Spleen (tissue), 11 donors: ENCODE results near the gene LMAN2L. TPM values are rescaled to one million over a fixed set of nuclear protein-coding genes. Genes with fewer than 3 reads are reported as not detected.

Experiments
- DNase-seq: peaks from one replicate; pipeline ENCODE4 v3.0.0-alpha.2; 2020
- H3K27ac ChIP-seq, 8 donors: fragments of 200-600 bp; sonication (generic) in 7 of 8; 1 replicate in 4 of 8; 2 replicates in 4 of 8; pipeline versions ENCODE4 v1.5.0 to v1.8.0; 2016 to 2021; ENCODE audit warnings: inconsistent platforms in 4 of 8, mild to moderate bottlenecking in 4 of 8, moderate library complexity in 1 of 8
- H3K27me3 ChIP-seq, 7 donors: fragments of 200-600 bp; sonication (generic) in 6 of 7; replicated peaks in 1 of 7; 1 replicate in 4 of 7; 2 replicates in 3 of 7; pipeline versions ENCODE4 v1.5.0 to v1.8.0; 2016 to 2021; ENCODE audit warnings: inconsistent platforms in 3 of 7, mild to moderate bottlenecking in 1 of 7
- H3K36me3 ChIP-seq, 6 donors: fragments of 200-600 bp; sonication (generic) in 5 of 6; 1 replicate in 4 of 6; 2 replicates in 2 of 6; pipeline versions ENCODE4 v1.5.0 to v1.8.0; 2016 to 2021; ENCODE audit warnings: inconsistent platforms in 2 of 6
- H3K4me1 ChIP-seq, 6 donors: fragments of 200-600 bp; sonication (generic) in 5 of 6; 1 replicate in 3 of 6; 2 replicates in 3 of 6; pipeline versions ENCODE4 v1.5.0 to v1.8.0; 2016 to 2021; ENCODE audit warnings: inconsistent platforms in 3 of 6
- H3K4me3 ChIP-seq, 8 donors: fragments of 200-600 bp; sonication (generic) in 7 of 8; 1 replicate in 4 of 8; 2 replicates in 4 of 8; pipeline versions ENCODE4 v1.5.0 to v1.8.0; 2016 to 2021; ENCODE audit warnings: inconsistent platforms in 4 of 8, mild to moderate bottlenecking in 4 of 8, moderate library complexity in 2 of 8
- H3K9me3 ChIP-seq, 8 donors: fragments of 200-600 bp; sonication (generic) in 7 of 8; 1 replicate in 4 of 8; 2 replicates in 4 of 8; pipeline versions ENCODE4 v1.5.0 to v1.8.0; 2016 to 2021; ENCODE audit warnings: inconsistent platforms in 4 of 8
- POLR2A ChIP-seq, 3 donors: fragments of 450-650 bp; IDR thresholded peaks; one replicate each; pipeline ENCODE4 v1.5.1; 2017; ENCODE audit warnings: antibody characterized with exemption in 3 of 3, mild to moderate bottlenecking in 1 of 3
- POLR2AphosphoS5 ChIP-seq, 3 donors: sonication (generic); formaldehyde crosslinking; IDR thresholded peaks; one replicate each; pipeline ENCODE4 v1.5.1; 2017; ENCODE audit warnings: antibody characterized with exemption in 3 of 3
- WGBS, 5 donors: extraction: QIAGEN DNeasy Blood & Tissue Kit in 3 of 5; methylation state at CpG; one replicate each; pipeline versions ENCODE4 v1.1.5 to v1.1.7; 2013 to 2018; 5-methylcytosine and 5-hydroxymethylcytosine counted together
- intact Hi-C: fragments of 100-400 bp; cut with DNase I; formaldehyde crosslinking; loops from one replicate; pipeline ENCODE4 v1.15.0; 2023; ENCODE audit warnings: low total_unique reads
- polyA plus RNA-seq, 3 donors: library from polyadenylated mRNA; stranded (reverse); fragments of 200-250 nt; gene quantifications; one replicate each; pipeline ENCODE4 v1.2.1, GENCODE V29; 2013
- total RNA-seq, 7 donors: library from RNA; depleted of rRNA in 3 of 7; stranded (reverse); fragments of >200 nt in 3 of 7; fragmentation: NEBNext Ultra II Directional in 4 of 7; extraction: Animal tissue kit (Norgen Biotek cat#: 25700) in 4 of 7; gene quantifications; one replicate each; pipeline versions ENCODE4 v1.1.0 to v1.2.1, GENCODE V29; 2016 to 2021
- TF ChIP-seq, protein P1 (sequence below), 11 experiments: fragments of 200-600 bp in 7 of 11; fragments of 450-650 bp in 4 of 11; sonication (generic) in 4 of 11; IDR thresholded peaks in 8 of 11; conservative IDR thresholded peaks in 3 of 11; 1 replicate in 7 of 11; 2 replicates in 4 of 11; pipeline versions ENCODE4 v1.4.0 to v1.8.0; 2016 to 2021; ENCODE audit warnings: antibody characterized with exemption in 11 of 11, inconsistent platforms in 4 of 11, mild to moderate bottlenecking in 1 of 11
- donor health status: healthy with polysubstance abuse.
- donor health status: DM: no; HTN: no; CAD: no; lungs with moderate emphysema.
- donor health status: DM: no; HTN: no; CAD: no.
- donor health status: Bipolar disorder and iron deficiency.
- donor health status: healthy.
- donor health status: DM: no; HTN: no; CAD: no.
- donor health status: DM: yes; HTN: yes; CAD: no.

The LMAN2L gene
- total and polyA plus RNA-seq, 10 donors, result 5.8 to 15.4 (median 9.3) TPM

DNA sequence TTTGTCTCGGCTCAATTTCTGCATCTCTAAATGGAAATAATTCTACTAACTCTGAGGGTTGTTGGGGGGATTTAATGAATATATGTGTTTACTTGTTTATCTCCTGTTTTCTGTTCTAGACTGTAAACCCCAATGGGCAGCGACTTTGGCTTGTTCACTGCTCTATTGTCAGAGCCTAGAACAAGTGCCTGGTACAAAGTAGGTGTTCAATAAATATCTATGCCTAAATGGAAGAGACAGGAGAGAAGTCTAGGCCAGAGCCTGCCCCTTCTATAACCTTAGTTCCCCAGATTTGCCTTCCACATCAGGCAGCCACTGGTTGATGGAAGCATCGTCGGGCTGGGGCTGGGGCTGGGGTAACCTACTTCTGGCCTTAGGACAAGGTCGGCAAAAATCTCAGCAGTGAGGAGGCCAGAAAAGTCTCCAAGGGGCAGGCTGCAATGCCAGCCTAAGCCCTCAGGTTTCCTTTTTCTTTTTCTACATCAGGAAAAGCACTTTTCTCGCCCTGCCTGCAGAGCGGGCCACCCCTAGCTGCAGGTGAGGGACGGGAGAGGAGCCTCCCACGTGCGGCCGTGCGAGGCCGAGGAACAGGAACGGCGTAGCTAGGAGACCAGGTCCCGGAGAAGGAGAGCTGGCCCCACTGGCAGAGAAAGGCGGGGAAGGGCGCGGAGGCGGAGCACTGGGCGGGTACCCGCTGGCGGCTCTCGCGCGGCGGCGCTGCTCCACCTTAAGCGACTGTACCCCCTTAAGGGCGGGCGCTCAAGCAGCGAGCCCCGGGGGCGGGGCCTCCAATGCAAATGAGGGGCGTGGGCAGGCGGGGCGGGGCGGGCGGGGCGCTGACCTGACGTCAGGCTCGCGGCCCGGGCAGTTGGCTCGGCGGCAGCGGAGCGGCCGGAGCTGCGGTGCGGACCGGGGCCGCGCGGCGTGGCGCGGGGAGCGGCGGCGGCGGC is 20.4 kb upstream of the LMAN2L start, which contains the start of gene CNNM4:
TSS of gene CNNM4 (plus strand) at position 867 of the 950 bp plus-strand sequence. CDS start 98 bp downstream, outside the sequence.
- Histone ChIP-seq H3K27ac (peak within 1 kb of the TSS; percentile 72 to 92 (median 82)), H3K4me3 (peak within 1 kb of the TSS; percentile 49 to 92 (median 62)), H3K9me3 (no peaks in the 10 kb centered on the region), H3K27me3 (no peaks in the 10 kb centered on the region), H3K4me1 (peaks cover 36 to 64% (median 56%) of the 10 kb centered on the region in 6 donors), H3K36me3 (no peaks in the 10 kb centered on the region)
- intact Hi-C loops, result no loop called here
- TF ChIP-seq POLR2A (IDR thresholded peaks at IDR 0.05) (no peak), POLR2AphosphoS5 (IDR thresholded peaks at IDR 0.05) (peak; percentile 79 to 87 (median 87))
- TF ChIP-seq, protein P1, sequence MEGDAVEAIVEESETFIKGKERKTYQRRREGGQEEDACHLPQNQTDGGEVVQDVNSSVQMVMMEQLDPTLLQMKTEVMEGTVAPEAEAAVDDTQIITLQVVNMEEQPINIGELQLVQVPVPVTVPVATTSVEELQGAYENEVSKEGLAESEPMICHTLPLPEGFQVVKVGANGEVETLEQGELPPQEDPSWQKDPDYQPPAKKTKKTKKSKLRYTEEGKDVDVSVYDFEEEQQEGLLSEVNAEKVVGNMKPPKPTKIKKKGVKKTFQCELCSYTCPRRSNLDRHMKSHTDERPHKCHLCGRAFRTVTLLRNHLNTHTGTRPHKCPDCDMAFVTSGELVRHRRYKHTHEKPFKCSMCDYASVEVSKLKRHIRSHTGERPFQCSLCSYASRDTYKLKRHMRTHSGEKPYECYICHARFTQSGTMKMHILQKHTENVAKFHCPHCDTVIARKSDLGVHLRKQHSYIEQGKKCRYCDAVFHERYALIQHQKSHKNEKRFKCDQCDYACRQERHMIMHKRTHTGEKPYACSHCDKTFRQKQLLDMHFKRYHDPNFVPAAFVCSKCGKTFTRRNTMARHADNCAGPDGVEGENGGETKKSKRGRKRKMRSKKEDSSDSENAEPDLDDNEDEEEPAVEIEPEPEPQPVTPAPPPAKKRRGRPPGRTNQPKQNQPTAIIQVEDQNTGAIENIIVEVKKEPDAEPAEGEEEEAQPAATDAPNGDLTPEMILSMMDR (IDR thresholded peaks at IDR 0.05 in 8 of 11, conservative IDR thresholded peaks at IDR 0.05 in 3 of 11), result peak in 4 of 11 experiments; percentile 23 to 50 (median 29)
- WGBS, 5 donors, result 4 to 10% (median 7%) methylated on average over 25 to 62 of the region's 62 CpGs
- DNase-seq, result peak; percentile 99

DNA sequence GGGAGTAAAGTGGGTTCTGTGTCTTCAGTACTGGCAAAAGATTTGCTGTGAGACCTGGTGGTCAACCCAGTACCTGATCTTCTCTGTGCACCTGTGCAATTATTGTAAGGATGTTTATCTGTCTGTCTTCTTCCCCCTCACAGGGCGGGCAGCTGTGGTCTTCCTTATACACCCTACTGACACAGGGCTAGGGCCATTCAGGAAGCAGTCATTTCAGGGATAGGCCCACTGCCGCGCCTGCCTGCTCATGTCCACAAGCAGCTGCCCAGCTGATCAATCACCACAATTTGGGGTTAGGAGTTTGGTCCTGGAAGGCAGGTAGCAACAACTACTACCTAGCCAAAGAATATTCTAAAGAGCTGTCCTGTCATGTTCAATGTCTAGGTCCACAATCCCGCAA is 19.7 kb upstream of the LMAN2L start:
- intact Hi-C loops, result no loop called here
- Histone ChIP-seq H3K4me1 (peaks cover 36 to 56% (median 48%) of the 10 kb centered on the region in 6 donors), H3K27ac (peak overlapping the region in 4 of 8 donors; percentile 76 to 92 (median 85)), H3K27me3 (no peaks in the 10 kb centered on the region), H3K9me3 (no peaks in the 10 kb centered on the region), H3K36me3 (no peaks in the 10 kb centered on the region), H3K4me3 (peak overlapping the region in 1 of 8 donors; percentile 92)
- no peak for TF ChIP-seq POLR2A (IDR thresholded peaks at IDR 0.05)
- TF ChIP-seq, protein P1 (IDR thresholded peaks at IDR 0.05 in 8 of 11, conservative IDR thresholded peaks at IDR 0.05 in 3 of 11), result no peak
- no peak for TF ChIP-seq POLR2AphosphoS5 (IDR thresholded peaks at IDR 0.05)
- 91 to 97% (median 93%) methylated on average over 4 of the region's 4 CpGs for WGBS, 5 donors
- DNase-seq, result peak; percentile 73

DNA sequence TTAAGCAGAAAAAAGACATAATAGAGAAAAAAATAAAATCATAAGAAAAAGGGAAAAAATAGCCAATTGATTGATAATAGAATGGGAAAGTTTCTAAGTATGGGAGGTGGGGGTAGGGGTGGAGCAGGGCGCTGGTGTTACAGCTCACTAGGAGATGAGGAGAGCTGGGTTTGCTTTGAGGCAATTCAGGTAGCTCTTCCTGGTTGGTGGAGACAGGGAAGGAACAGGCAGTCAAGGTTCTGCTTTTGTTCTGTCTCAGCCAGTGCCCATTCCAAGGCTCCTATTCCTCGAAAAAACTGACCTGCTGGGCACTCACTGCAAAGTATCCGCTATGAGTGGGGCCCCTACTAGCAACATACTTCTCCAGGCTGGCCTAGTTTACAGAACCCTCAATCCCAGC is 19.1 kb upstream of the LMAN2L start:
- Histone ChIP-seq H3K9me3 (no peaks in the 10 kb centered on the region), H3K36me3 (no peaks in the 10 kb centered on the region), H3K27ac (peak overlapping the region in 3 of 8 donors; percentile 84 to 92 (median 86)), H3K27me3 (no peaks in the 10 kb centered on the region), H3K4me3 (no peak overlapping the region), H3K4me1 (peaks cover 34 to 50% (median 43%) of the 10 kb centered on the region in 6 donors)
- peak; percentile 35 for DNase-seq
- 74 to 84% (median 77%) methylated on average over 3 of the region's 3 CpGs for WGBS, 5 donors
- intact Hi-C loops, result no loop called here
- TF ChIP-seq, protein P1 (IDR thresholded peaks at IDR 0.05 in 8 of 11, conservative IDR thresholded peaks at IDR 0.05 in 3 of 11), result no peak
- TF ChIP-seq POLR2AphosphoS5 (IDR thresholded peaks at IDR 0.05), result no peak
- TF ChIP-seq POLR2A (IDR thresholded peaks at IDR 0.05), result no peak

DNA sequence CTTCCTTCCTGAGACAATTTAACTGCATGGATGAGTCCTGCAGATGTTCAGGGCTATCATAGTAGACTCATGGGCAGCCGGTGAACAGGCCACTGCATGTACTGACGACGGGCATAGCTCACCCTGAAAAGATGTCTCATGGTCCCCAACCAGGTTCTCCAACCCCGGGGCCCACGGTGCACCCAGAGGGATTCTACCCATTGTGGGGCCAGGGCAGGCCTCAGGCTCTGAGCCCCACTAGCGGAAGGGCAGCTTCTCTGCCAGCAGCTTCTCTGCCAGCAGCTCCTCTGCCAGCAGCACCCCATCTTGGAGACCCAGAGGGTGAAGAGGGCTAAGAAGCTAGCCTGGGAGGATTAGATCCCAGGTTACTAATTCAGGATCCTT is 17.6 kb upstream of the LMAN2L start:
- no peaks in the 10 kb centered on the region for H3K27me3 ChIP-seq
- intact Hi-C loops, result no loop called here
- H3K9me3 ChIP-seq, result no peaks in the 10 kb centered on the region
- H3K4me1 ChIP-seq, result peaks cover 20 to 35% (median 27%) of the 10 kb centered on the region in 6 donors
- peak; percentile 66 for DNase-seq
- TF ChIP-seq POLR2A (IDR thresholded peaks at IDR 0.05), result no peak
- TF ChIP-seq, protein P1 (IDR thresholded peaks at IDR 0.05 in 8 of 11, conservative IDR thresholded peaks at IDR 0.05 in 3 of 11), result no peak
- no peak for TF ChIP-seq POLR2AphosphoS5 (IDR thresholded peaks at IDR 0.05)
- WGBS, 5 donors, result 91 to 97% (median 93%) methylated on average over 6 of the region's 6 CpGs
- H3K4me3 ChIP-seq, result no peak overlapping the region
- H3K27ac ChIP-seq, result no peak overlapping the region
- no peaks in the 10 kb centered on the region for H3K36me3 ChIP-seq
